Stimulated activated CD8-positive, alpha-beta memory T cell treated with anti-CD3 and anti-CD28 coated beads, Interleukin-15, amount 100 ng/mL, for 48 hours (primary cell): ENCODE results near the gene DUSP16.
A peak's percentile ranks its signal among the peaks of the same experiment; 100 is the strongest.
"Not testable (repeated sequence)": the region's sequence is repeated elsewhere in the genome, so short reads cannot be mapped to it uniquely, and the experiment has no call there.

ENCODE experiments used
- DNase-seq, 2 donors: peaks; one replicate each; pipeline ENCODE4 v3.0.0-alpha.2; 2020; ENCODE audit warnings: low read depth in 2 of 2

Gene DUSP16

GRCh38 chr12:12495536-12495935 is 67.1 kb downstream of the DUSP16 start:
- no peak for DNase-seq

DNA sequence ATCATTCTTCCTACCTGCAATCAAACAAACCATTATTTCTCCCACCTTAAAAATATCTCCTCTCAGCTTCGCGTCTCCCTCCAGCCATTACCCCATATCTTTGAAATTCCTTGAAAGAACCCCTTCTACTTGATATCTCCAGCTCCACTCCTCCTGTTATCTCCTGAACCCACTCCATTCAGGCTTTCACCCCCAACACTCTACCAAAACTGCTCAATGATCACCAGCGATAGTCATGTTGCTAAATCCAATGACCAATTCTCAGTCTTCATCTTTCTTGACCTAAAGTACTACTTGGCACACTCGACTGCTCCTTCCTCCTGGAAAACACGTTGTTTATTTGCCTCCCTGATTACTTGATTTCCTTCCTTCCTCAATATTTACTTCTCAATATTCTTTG is 70.1 kb downstream of the DUSP16 start:
- DNase-seq: no peak

- no peak for DNase-seq
These were observed 71.1 kb downstream of the DUSP16 start for GRCh38 chr12:12491606-12492005.

- DNase-seq: no peak
These were observed 73.7 kb downstream of the DUSP16 start for GRCh38 chr12:12488823-12489550.

- DNase-seq: no peak
These were observed 74.4 kb downstream of the DUSP16 start for GRCh38 chr12:12488296-12488695.

- DNase-seq: no peak
These were observed 75.2 kb downstream of the DUSP16 start for GRCh38 chr12:12487490-12487889.

DNA sequence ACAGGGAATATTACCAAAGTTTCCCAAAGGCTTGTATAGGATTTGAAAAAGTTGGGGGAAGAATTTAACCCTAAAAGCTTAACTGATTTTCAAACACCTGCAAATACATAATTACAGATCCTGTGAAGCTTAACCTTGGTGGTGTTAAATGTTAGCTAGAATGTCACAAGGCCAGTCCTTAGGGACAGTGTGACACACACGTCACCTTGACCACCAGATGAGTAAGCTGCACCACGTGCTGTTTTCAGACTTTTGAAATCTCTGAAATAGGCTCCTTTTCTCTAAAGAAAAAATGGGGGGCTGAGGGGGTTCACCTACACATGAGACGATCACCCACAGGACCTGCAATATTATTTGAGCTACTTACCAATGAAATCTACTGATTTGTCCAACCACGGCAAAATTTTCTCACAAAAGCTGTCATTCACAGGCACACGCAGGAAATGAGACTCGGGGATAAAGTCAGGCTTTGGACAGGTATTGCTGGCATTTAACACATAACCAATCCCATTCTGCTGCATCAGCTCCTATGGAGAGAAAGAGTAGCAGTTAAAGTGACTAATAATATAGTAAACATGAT is 75.9 kb downstream of the DUSP16 start:
- DNase-seq: no peak

- DNase-seq: no peak
These were observed 79.2 kb downstream of the DUSP16 start for GRCh38 chr12:12483438-12483837.

DNA sequence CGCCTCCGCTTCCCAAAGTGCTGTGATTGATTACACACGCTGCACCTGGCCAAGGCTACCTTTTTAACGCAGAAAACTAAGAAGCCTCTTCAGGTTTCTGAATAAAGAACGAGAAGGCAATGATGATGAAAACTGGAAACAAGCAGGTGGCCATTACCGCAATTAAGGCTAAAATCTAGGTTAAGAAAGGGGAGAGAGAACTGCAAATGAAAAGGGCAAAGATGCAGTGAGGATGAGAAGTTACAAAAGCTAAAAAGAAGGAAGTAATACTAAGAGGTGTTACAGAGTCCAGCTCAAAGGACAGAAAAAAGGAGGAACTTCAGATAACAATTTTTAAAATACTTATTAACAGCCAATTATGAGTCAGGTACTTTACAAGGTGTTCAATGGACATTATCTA is 79.7 kb downstream of the DUSP16 start:
- no peak for DNase-seq

- DNase-seq: no peak
These were observed 80.4 kb downstream of the DUSP16 start for GRCh38 chr12:12482150-12482761.

- DNase-seq: no peak
These were observed 81.0 kb downstream of the DUSP16 start for GRCh38 chr12:12481631-12482030.

DNA sequence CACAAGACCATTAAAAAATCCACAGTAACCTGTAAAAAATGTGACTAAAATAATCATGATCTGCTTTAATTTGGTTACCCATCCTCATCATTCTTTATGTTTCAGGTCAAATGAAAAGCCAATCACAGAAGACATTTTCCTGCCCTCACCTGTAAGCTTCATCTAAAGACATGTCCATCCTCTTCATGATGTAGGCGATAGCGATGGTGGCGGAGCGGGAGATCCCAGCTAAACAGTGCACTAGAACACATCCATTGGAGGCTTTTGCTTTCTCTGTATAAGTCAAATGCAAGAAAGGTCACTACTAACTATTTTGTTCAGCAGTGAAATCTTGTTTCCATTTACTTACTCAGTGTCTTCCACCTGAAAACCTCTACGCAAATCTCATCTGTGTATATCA is 82.6 kb downstream of the DUSP16 start:
- DNase-seq: no peak

- no peak for DNase-seq
These were observed 85.2 kb downstream of the DUSP16 start for GRCh38 chr12:12477532-12477890.

DNA sequence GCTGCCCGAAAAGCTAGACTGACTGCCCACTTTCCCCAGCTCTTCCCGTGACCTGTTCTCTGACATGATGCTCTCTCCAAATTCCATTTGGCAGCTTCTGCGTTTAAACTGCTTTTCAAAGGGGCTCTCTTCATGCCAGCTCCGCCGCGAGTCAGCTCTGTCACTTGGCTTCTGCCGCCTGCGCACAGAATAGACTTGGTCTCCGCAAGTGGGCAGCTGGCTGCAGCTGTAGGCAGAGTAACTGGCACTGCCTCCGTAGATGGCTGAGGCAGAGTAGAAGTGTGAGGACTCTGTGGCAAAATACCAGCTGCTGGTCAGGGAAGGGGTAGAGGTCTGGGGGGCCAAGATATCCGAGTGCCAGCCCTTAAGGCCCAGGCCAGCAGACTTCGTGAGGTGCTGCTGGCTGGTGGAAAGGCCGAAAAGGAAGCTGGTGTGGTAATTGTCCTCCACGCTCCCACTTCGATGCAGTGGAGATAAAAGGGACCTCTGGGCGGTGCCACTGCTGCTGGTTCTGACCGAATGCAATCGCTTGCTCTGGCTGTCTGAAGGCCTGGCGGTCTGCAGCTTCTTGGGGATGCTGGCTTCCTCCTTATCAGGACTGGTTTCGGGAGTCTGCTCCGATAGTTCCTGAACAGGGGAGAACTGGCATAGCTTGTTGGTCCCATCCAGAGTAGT is 85.7 kb downstream of the DUSP16 start:
- DNase-seq: no peak

- DNase-seq: peak; percentile 44 to 58
These were observed 87.5 kb downstream of the DUSP16 start for GRCh38 chr12:12474931-12475795.

GRCh38 chr12:12474471-12474928 is 88.2 kb downstream of the DUSP16 start:
- DNase-seq: peak; percentile 55 to 58

DNA sequence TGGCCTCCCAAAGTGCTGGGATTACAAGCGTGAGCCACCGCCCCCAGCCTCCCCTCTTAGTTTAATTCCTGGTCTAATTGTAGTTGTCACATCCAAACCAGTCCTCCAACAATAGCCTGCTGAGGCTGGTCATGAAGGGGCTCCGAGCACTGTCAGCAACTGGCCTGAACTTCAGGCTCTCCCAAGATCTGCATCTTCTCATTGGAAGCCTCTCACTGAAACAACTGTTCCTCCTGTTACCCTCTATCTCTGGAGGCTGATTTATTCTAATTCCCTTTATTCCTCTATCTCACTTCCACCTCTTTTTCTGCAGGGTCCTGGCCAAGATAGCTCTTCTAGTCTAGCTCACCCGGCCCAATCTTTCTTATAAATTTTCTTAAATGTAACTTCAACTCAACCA is 89.4 kb downstream of the DUSP16 start:
- DNase-seq: no peak

- DNase-seq: not testable (repeated sequence)
These were observed 90.4 kb downstream of the DUSP16 start for GRCh38 chr12:12471982-12472961.

DNA sequence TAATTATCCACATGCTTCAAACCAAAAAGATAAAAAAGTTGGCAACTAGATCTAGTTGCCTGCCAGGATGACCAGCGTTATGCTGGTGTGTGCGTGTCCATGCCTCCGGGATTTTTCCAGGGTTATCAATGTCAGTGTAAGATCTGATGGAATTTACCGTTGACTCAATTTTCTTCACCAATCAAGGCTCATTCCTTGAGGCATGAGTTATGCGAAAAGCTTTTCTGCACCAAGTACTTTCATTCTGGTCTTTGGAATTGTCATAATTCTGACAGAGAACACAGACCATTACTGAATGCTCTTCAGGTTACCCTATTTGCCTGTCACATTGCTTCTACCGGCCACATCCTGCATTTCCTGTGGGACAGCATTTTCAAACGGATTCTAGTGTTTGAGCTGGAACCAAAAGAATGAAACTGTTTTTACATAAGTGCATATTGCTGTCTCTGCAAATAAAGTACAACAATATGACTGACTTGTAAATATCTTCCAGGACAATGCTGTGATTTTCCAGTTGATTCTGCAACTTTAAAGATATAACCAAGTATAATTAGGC is 91.8 kb downstream of the DUSP16 start:
- no peak for DNase-seq

GRCh38 chr12:12469386-12469785 is 93.3 kb downstream of the DUSP16 start:
- no peak for DNase-seq
